IPS-15b (cell line): ENCODE data around the gene TXNRD1.
A peak's percentile ranks its signal among the peaks of the same experiment; 100 is the strongest.

Source experiments
- H3K27me3 ChIP-seq: one replicate; pipeline ENCODE4 v1.6.1; 2013; ENCODE audit warnings: low read length; ENCODE audit not compliant: control insufficient read depth, insufficient read depth
- H3K36me3 ChIP-seq: one replicate; pipeline ENCODE4 v1.6.1; 2013; ENCODE audit warnings: low read length; ENCODE audit not compliant: control insufficient read depth, insufficient read depth
- H3K4me1 ChIP-seq: one replicate; pipeline ENCODE4 v1.6.1; 2013; ENCODE audit warnings: mild to moderate bottlenecking, low read length; ENCODE audit not compliant: control insufficient read depth, insufficient read depth
- H3K4me3 ChIP-seq: one replicate; pipeline ENCODE4 v1.5.1; 2013; ENCODE audit warnings: low read depth, low read length
- H3K9ac ChIP-seq: one replicate; pipeline ENCODE4 v1.6.1; 2013; ENCODE audit warnings: low read depth, mild to moderate bottlenecking, low read length
- H3K9me3 ChIP-seq: one replicate; pipeline ENCODE4 v1.6.1; 2013; ENCODE audit warnings: mild to moderate bottlenecking, low read length; ENCODE audit not compliant: control insufficient read depth, insufficient read depth

Gene TXNRD1

GRCh38 chr12:104274811-104275210, 59.2 kb downstream of the TXNRD1 start:
- Histone ChIP-seq H3K27me3 (no peaks in the 10 kb centered on the region), H3K4me1 (no peaks in the 10 kb centered on the region), H3K9me3 (no peaks in the 10 kb centered on the region), H3K36me3 (no peaks in the 10 kb centered on the region), H3K9ac (no peak overlapping the region), H3K4me3 (no peak overlapping the region)

- no peaks in the 10 kb centered on the region for H3K27me3 ChIP-seq
- H3K36me3 ChIP-seq: no peaks in the 10 kb centered on the region
- no peaks in the 10 kb centered on the region for H3K4me1 ChIP-seq
- H3K9ac ChIP-seq: no peak overlapping the region
- no peak overlapping the region for H3K4me3 ChIP-seq
- no peaks in the 10 kb centered on the region for H3K9me3 ChIP-seq
Measured at GRCh38 chr12:104275689-104276088, 60.1 kb downstream of the TXNRD1 start.

GRCh38 chr12:104276273-104277131, 60.9 kb downstream of the TXNRD1 start:
- H3K4me3 ChIP-seq: no peak overlapping the region
- no peaks in the 10 kb centered on the region for H3K4me1 ChIP-seq
- H3K9me3 ChIP-seq: no peaks in the 10 kb centered on the region
- no peaks in the 10 kb centered on the region for H3K36me3 ChIP-seq
- H3K9ac ChIP-seq: no peak overlapping the region
- no peaks in the 10 kb centered on the region for H3K27me3 ChIP-seq

GRCh38 chr12:104279164-104279563, 63.6 kb downstream of the TXNRD1 start:
- Histone ChIP-seq H3K9me3 (no peaks in the 10 kb centered on the region), H3K27me3 (no peaks in the 10 kb centered on the region), H3K4me3 (no peak overlapping the region), H3K36me3 (no peaks in the 10 kb centered on the region), H3K4me1 (no peaks in the 10 kb centered on the region), H3K9ac (no peak overlapping the region)

- Histone ChIP-seq H3K4me3 (no peak overlapping the region), H3K36me3 (no peaks in the 10 kb centered on the region), H3K27me3 (no peaks in the 10 kb centered on the region), H3K4me1 (no peaks in the 10 kb centered on the region), H3K9me3 (no peaks in the 10 kb centered on the region), H3K9ac (no peak overlapping the region)
Measured at GRCh38 chr12:104280111-104280510, 64.5 kb downstream of the TXNRD1 start.

GRCh38 chr12:104280717-104281458, 65.3 kb downstream of the TXNRD1 start:
- Histone ChIP-seq H3K9ac (no peak overlapping the region), H3K4me1 (peaks cover 2% of the 10 kb centered on the region), H3K27me3 (no peaks in the 10 kb centered on the region)

GRCh38 chr12:104281636-104282035, 66.1 kb downstream of the TXNRD1 start:
- no peaks in the 10 kb centered on the region for H3K36me3 ChIP-seq
- peaks cover 6% of the 10 kb centered on the region for H3K4me1 ChIP-seq
- H3K9me3 ChIP-seq: no peaks in the 10 kb centered on the region
- H3K9ac ChIP-seq: no peak overlapping the region
- H3K4me3 ChIP-seq: no peak overlapping the region
- H3K27me3 ChIP-seq: no peaks in the 10 kb centered on the region

More at GRCh38 chr12:104280717-104281458, 65.3 kb downstream of the TXNRD1 start:
- Histone ChIP-seq H3K9me3 (no peaks in the 10 kb centered on the region), H3K36me3 (no peaks in the 10 kb centered on the region), H3K4me3 (no peak overlapping the region)

- Histone ChIP-seq H3K36me3 (no peaks in the 10 kb centered on the region), H3K27me3 (no peaks in the 10 kb centered on the region), H3K9me3 (no peaks in the 10 kb centered on the region), H3K4me1 (peaks cover 6% of the 10 kb centered on the region), H3K4me3 (no peak overlapping the region), H3K9ac (no peak overlapping the region)
Measured at GRCh38 chr12:104282109-104282508, 66.5 kb downstream of the TXNRD1 start.

GRCh38 chr12:104285740-104286515, 70.3 kb downstream of the TXNRD1 start:
- Histone ChIP-seq H3K36me3 (no peaks in the 10 kb centered on the region), H3K4me1 (peaks cover 8% of the 10 kb centered on the region), H3K9ac (no peak overlapping the region), H3K27me3 (no peaks in the 10 kb centered on the region), H3K4me3 (no peak overlapping the region), H3K9me3 (no peaks in the 10 kb centered on the region)

- H3K36me3 ChIP-seq: no peaks in the 10 kb centered on the region
- peak overlapping the region; percentile 97 for H3K4me3 ChIP-seq
- H3K27me3 ChIP-seq: no peaks in the 10 kb centered on the region
- H3K9ac ChIP-seq: peak overlapping the region; percentile 95
- H3K9me3 ChIP-seq: no peaks in the 10 kb centered on the region
- H3K4me1 ChIP-seq: peaks cover 8% of the 10 kb centered on the region
Measured at GRCh38 chr12:104286516-104287482, 71.2 kb downstream of the TXNRD1 start.
